Measurements from ENCODE around the gene EVA1A. TPM values are rescaled to one million over a fixed set of nuclear protein-coding genes. Genes with fewer than 3 reads are reported as not detected.
A peak's percentile ranks its signal among the peaks of the same experiment; 100 is the strongest.

Gene EVA1A
- total and polyA plus RNA-seq, 4 donors = 30.1 to 102 (median 43.5) TPM

GRCh38 chr2:75458201-75458600 is 102.5 kb downstream of the EVA1A start:
- H3K27me3 ChIP-seq (ENCODE audit: control insufficient read depth in 3 of 3, insufficient read depth in 3 of 3, low read length in 2 of 3) = no peaks in the 10 kb centered on the region
- ATAC-seq (ENCODE audit: insufficient read depth, low FRiP score) (no peak), DNase-seq (peak in 1 of 3 donors; percentile 31)
- 70 to 72% methylated on average over 1 of the region's 1 CpG for WGBS, 2 donors
- H3K9me3 ChIP-seq (ENCODE audit: control insufficient read depth in 4 of 4, insufficient read depth in 3 of 4, low read length in 3 of 4) = no peaks in the 10 kb centered on the region
- no peak overlapping the region for H3K27ac ChIP-seq (ENCODE audit: low read depth in 1 of 2, low read length in 1 of 2)
- no peak overlapping the region for H3K9ac ChIP-seq (ENCODE audit: insufficient read depth in 1 of 2, low read length in 2 of 2)
- no peaks in the 10 kb centered on the region for H3K36me3 ChIP-seq (ENCODE audit: control insufficient read depth in 4 of 4, insufficient read depth in 4 of 4, low read length in 4 of 4)
- no peak overlapping the region for H3K4me3 ChIP-seq
- no peak for TF ChIP-seq CTCF (IDR thresholded peaks at IDR 0.05; ENCODE audit: control extremely low read depth, extremely low read depth)
- peaks cover 0 to 23% (median 0%) of the 10 kb centered on the region in 5 donors for H3K4me1 ChIP-seq (ENCODE audit: control insufficient read depth in 5 of 5, insufficient read depth in 5 of 5, low read length in 5 of 5)

GRCh38 chr2:75456825-75457224 is 103.9 kb downstream of the EVA1A start:
- Histone ChIP-seq H3K4me1 (ENCODE audit: control insufficient read depth in 5 of 5, insufficient read depth in 5 of 5, low read length in 5 of 5) (peaks cover 0 to 9% (median 0%) of the 10 kb centered on the region in 5 donors), H3K27ac (ENCODE audit: low read depth in 1 of 2, low read length in 1 of 2) (no peak overlapping the region), H3K27me3 (ENCODE audit: control insufficient read depth in 3 of 3, insufficient read depth in 3 of 3, low read length in 2 of 3) (no peaks in the 10 kb centered on the region), H3K9me3 (ENCODE audit: control insufficient read depth in 4 of 4, insufficient read depth in 3 of 4, low read length in 3 of 4) (no peaks in the 10 kb centered on the region), H3K36me3 (ENCODE audit: control insufficient read depth in 4 of 4, insufficient read depth in 4 of 4, low read length in 4 of 4) (no peaks in the 10 kb centered on the region), H3K4me3 (no peak overlapping the region), H3K9ac (ENCODE audit: insufficient read depth in 1 of 2, low read length in 2 of 2) (no peak overlapping the region)
- no peak for TF ChIP-seq CTCF (IDR thresholded peaks at IDR 0.05; ENCODE audit: control extremely low read depth, extremely low read depth)
- WGBS, 2 donors = 82 to 88% methylated on average over 4 of the region's 4 CpGs
- DNase-seq (no peak), ATAC-seq (ENCODE audit: insufficient read depth, low FRiP score) (no peak)

GRCh38 chr2:75456111-75456510 is 104.6 kb downstream of the EVA1A start:
- Histone ChIP-seq H3K4me3 (no peak overlapping the region), H3K36me3 (ENCODE audit: control insufficient read depth in 4 of 4, insufficient read depth in 4 of 4, low read length in 4 of 4) (no peaks in the 10 kb centered on the region), H3K27ac (ENCODE audit: low read depth in 1 of 2, low read length in 1 of 2) (no peak overlapping the region), H3K9ac (ENCODE audit: insufficient read depth in 1 of 2, low read length in 2 of 2) (no peak overlapping the region), H3K9me3 (ENCODE audit: control insufficient read depth in 4 of 4, insufficient read depth in 3 of 4, low read length in 3 of 4) (no peaks in the 10 kb centered on the region), H3K27me3 (ENCODE audit: control insufficient read depth in 3 of 3, insufficient read depth in 3 of 3, low read length in 2 of 3) (no peaks in the 10 kb centered on the region), H3K4me1 (ENCODE audit: control insufficient read depth in 5 of 5, insufficient read depth in 5 of 5, low read length in 5 of 5) (peaks cover 0 to 4% (median 0%) of the 10 kb centered on the region in 5 donors)
- no peak for ATAC-seq (ENCODE audit: insufficient read depth, low FRiP score)
- no peak for TF ChIP-seq CTCF (IDR thresholded peaks at IDR 0.05; ENCODE audit: control extremely low read depth, extremely low read depth)
- WGBS, 2 donors = 94 to 99% methylated on average over 3 of the region's 3 CpGs
- DNase-seq = no peak

GRCh38 chr2:75454241-75454620 is 106.5 kb downstream of the EVA1A start:
- no peak for ATAC-seq (ENCODE audit: insufficient read depth, low FRiP score)
- Histone ChIP-seq H3K4me1 (ENCODE audit: control insufficient read depth in 5 of 5, insufficient read depth in 5 of 5, low read length in 5 of 5) (no peaks in the 10 kb centered on the region), H3K27me3 (ENCODE audit: control insufficient read depth in 3 of 3, insufficient read depth in 3 of 3, low read length in 2 of 3) (no peaks in the 10 kb centered on the region), H3K9ac (ENCODE audit: insufficient read depth in 1 of 2, low read length in 2 of 2) (no peak overlapping the region), H3K9me3 (ENCODE audit: control insufficient read depth in 4 of 4, insufficient read depth in 3 of 4, low read length in 3 of 4) (no peaks in the 10 kb centered on the region), H3K4me3 (no peak overlapping the region), H3K36me3 (ENCODE audit: control insufficient read depth in 4 of 4, insufficient read depth in 4 of 4, low read length in 4 of 4) (no peaks in the 10 kb centered on the region), H3K27ac (ENCODE audit: low read depth in 1 of 2, low read length in 1 of 2) (no peak overlapping the region)
- TF ChIP-seq CTCF (IDR thresholded peaks at IDR 0.05; ENCODE audit: control extremely low read depth, extremely low read depth) = no peak
- DNase-seq = no peak
- 64 to 80% methylated on average over 2 of the region's 2 CpGs for WGBS, 2 donors
